Natural killer cell (primary cell): Measurements from ENCODE around the gene NELFE. TPM values are rescaled to one million over a fixed set of nuclear protein-coding genes. Genes with fewer than 3 reads are reported as not detected.

Experiments
- ATAC-seq, 3 donors: fragments of 150-1000 bp in 2 of 3; fragments of 200-7000 bp in 1 of 3; cut with Tn5 transposase; 1 replicate in 1 of 3; 2 replicates in 2 of 3; pipeline ENCODE4 v1.10.0; 2021; ENCODE audit warnings: mild to moderate bottlenecking in 2 of 3, moderate library complexity in 2 of 3
- DNase-seq, 2 donors: peaks; one replicate each; pipeline versions ENCODE4 v3.0.0 to v3.0.0-alpha.2; 2013 to 2021; ENCODE audit warnings: mixed read lengths in 1 of 2
- H3K27ac ChIP-seq: one replicate; pipeline ENCODE4 v1.5.1; 2013; ENCODE audit warnings: mild to moderate bottlenecking, low read length
- H3K27me3 ChIP-seq: one replicate; pipeline ENCODE4 v1.6.1; 2013; ENCODE audit warnings: low read length; ENCODE audit not compliant: control insufficient read depth, insufficient read depth
- H3K36me3 ChIP-seq: one replicate; pipeline ENCODE4 v1.6.1; 2013; ENCODE audit warnings: low read length; ENCODE audit not compliant: control insufficient read depth, insufficient read depth
- H3K4me1 ChIP-seq: one replicate; pipeline ENCODE4 v1.6.1; 2013; ENCODE audit warnings: low read length; ENCODE audit not compliant: control insufficient read depth, insufficient read depth
- H3K4me3 ChIP-seq: one replicate; pipeline ENCODE4 v1.5.1; 2013; ENCODE audit warnings: low read length
- H3K9me3 ChIP-seq: one replicate; pipeline ENCODE4 v1.6.1; 2013; ENCODE audit warnings: low read length; ENCODE audit not compliant: control insufficient read depth, insufficient read depth
- H3K27ac Mint-ChIP-seq, 2 donors: one replicate each; pipeline ENCODE4 v1.8.0; 2022; ENCODE audit warnings: mild to moderate bottlenecking in 2 of 2, mixed read lengths in 2 of 2, moderate library complexity in 1 of 2
- H3K27me3 Mint-ChIP-seq, 2 donors: one replicate each; pipeline ENCODE4 v1.8.0; 2022; ENCODE audit warnings: low read depth in 2 of 2, mixed read lengths in 2 of 2
- H3K36me3 Mint-ChIP-seq: one replicate; pipeline ENCODE4 v1.8.0; 2022; ENCODE audit warnings: mixed read lengths
- H3K4me1 Mint-ChIP-seq, 2 donors: one replicate each; pipeline ENCODE4 v1.8.0; 2022; ENCODE audit warnings: mixed read lengths in 2 of 2
- H3K4me3 Mint-ChIP-seq: one replicate; pipeline ENCODE4 v1.8.0; 2022; ENCODE audit warnings: mild to moderate bottlenecking, moderate library complexity, mixed read lengths
- H3K9me3 Mint-ChIP-seq, 2 donors: one replicate each; pipeline ENCODE4 v1.8.0; 2022; ENCODE audit warnings: mixed read lengths in 2 of 2
- WGBS: methylation state at CpG from one replicate; pipeline ENCODE4 v1.1.7; 2013; ENCODE audit warnings: missing lambda C conversion rate; ENCODE audit not compliant: insufficient coverage; 5-methylcytosine and 5-hydroxymethylcytosine counted together
- intact Hi-C: fragments of 100-400 bp; cut with micrococcal nuclease; formaldehyde crosslinking; loops from one replicate; pipeline ENCODE4 v1.14.2; 2022
- total RNA-seq, 4 donors: library from RNA; stranded (reverse); fragments of 120-200 nt in 1 of 4; gene quantifications; one replicate each; pipeline versions ENCODE4 v1.2.3 to v1.2.4, GENCODE V29; 2013 to 2022
- TF ChIP-seq, protein P1 (sequence below): fragments of 200-600 bp; IDR thresholded peaks from one replicate; pipeline ENCODE4 v1.8.0; 2022; ENCODE audit warnings: antibody characterized with exemption

Gene NELFE
- total RNA-seq, 3 donors from 2014 or later (not counting 1 experiment from before 2014, with no cell fraction given) = 52.6 to 62.3 (median 56.3) TPM

DNA sequence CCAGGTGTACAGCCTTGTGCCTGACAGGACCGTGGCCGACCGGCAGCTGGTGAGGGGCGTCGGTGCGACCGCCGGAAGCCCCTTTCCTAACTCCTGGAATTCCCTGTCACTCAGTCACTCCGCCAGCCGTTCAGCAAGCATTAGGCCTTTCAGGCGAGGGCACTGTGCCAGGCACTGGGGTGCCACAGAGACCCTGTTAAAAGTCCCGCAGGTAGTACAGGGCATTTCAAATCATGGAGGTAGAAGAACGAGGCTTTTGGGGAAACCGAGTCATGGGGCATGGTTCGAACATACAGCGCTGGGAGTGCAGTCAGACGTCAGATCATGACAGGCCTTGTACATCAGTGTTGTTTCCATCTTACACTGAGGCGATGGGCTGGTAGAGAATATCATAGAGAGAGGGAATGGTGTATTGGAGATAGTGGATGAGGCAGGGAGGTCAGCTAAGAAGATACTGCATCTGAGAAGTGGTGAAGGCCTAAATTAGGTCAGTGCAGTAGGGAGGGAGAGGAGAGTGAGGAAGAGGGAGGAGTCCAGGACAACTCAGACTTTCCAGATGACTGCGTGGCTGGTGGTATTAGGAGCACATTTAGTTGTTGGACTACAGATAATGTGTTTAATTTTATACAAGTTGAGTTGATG is 14.1 kb upstream of the NELFE start:
- Histone ChIP-seq H3K36me3 (peaks cover 27% of the 10 kb centered on the region), H3K27ac (peak overlapping the region; percentile 98), H3K27me3 (no peaks in the 10 kb centered on the region), H3K4me1 (peaks cover 23% of the 10 kb centered on the region), H3K9me3 (no peaks in the 10 kb centered on the region), H3K4me3 (peak overlapping the region; percentile 83)
- Mint-ChIP-seq H3K4me1 (peaks cover 20 to 39% of the 10 kb centered on the region in 2 donors), H3K36me3 (no peaks in the 10 kb centered on the region), H3K9me3 (no peaks in the 10 kb centered on the region), H3K4me3 (peak overlapping the region; percentile 93), H3K27me3 (no peaks in the 10 kb centered on the region), H3K27ac (peak overlapping the region; percentile 93 to 97)
- TF ChIP-seq, protein P1, sequence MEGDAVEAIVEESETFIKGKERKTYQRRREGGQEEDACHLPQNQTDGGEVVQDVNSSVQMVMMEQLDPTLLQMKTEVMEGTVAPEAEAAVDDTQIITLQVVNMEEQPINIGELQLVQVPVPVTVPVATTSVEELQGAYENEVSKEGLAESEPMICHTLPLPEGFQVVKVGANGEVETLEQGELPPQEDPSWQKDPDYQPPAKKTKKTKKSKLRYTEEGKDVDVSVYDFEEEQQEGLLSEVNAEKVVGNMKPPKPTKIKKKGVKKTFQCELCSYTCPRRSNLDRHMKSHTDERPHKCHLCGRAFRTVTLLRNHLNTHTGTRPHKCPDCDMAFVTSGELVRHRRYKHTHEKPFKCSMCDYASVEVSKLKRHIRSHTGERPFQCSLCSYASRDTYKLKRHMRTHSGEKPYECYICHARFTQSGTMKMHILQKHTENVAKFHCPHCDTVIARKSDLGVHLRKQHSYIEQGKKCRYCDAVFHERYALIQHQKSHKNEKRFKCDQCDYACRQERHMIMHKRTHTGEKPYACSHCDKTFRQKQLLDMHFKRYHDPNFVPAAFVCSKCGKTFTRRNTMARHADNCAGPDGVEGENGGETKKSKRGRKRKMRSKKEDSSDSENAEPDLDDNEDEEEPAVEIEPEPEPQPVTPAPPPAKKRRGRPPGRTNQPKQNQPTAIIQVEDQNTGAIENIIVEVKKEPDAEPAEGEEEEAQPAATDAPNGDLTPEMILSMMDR = no peak
- intact Hi-C loops = loop anchor here (1.0 to 10.0 kb wide), 2 partner anchors 15 to 222 kb away; partner anchors contain the start of genes GPSM3, NELFE and PBX2
- WGBS = 13% methylated on average over 19 of the region's 19 CpGs
- DNase-seq (no peak), ATAC-seq (no peak)

DNA sequence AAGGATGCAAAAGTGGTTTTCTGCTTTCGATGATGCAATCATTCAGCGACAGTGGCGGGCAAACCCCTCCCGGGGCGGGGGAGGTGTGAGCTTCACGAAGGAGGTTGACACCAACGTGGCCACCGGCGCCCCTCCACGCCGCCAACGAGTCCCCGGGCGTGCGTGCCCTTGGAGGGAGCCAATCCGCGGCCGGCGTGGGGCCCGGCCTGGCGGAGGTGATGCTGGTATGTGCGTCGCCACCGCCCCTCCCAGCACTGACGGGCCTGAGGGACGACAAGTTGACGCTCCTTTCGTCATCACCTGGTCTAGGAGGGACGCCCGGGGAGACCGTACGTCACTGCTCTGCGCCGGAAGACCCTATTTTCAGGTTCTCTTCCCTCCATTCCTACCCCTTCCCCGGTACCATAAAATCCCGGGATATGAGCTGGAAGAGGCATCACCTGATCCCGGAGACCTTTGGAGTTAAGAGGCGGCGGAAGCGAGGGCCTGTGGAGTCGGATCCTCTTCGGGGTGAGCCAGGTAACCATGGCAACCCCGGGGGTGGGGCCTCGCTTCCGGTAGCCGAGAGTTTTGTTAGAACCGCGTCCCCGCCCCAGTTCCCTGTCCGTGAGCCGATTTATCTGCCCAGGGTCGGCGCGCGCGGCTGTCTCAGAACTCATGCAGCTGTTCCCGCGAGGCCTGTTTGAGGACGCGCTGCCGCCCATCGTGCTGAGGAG is 13.4 kb upstream of the NELFE start, which contains the start of gene DXO:
TSS of gene DXO (minus strand) at position 146 of the 716 bp plus-strand sequence. CDS start 463 bp downstream, outside the sequence.
- peak; percentile 99 for DNase-seq
- peak within 1 kb of the TSS; percentile 93 to 97 for H3K27ac Mint-ChIP-seq
- TF ChIP-seq, protein P1 = no peak
- H3K9me3 Mint-ChIP-seq = no peaks in the 10 kb centered on the region
- Histone ChIP-seq H3K4me3 (peak within 1 kb of the TSS; percentile 83), H3K4me1 (peaks cover 23% of the 10 kb centered on the region), H3K9me3 (no peaks in the 10 kb centered on the region), H3K27ac (peak within 1 kb of the TSS; percentile 98), H3K27me3 (no peaks in the 10 kb centered on the region), H3K36me3 (peaks cover 34% of the 10 kb centered on the region)
- H3K4me3 Mint-ChIP-seq = peak within 1 kb of the TSS; percentile 93
- no peaks in the 10 kb centered on the region for H3K27me3 Mint-ChIP-seq
- peaks cover 20 to 39% of the 10 kb centered on the region in 2 donors for H3K4me1 Mint-ChIP-seq
- intact Hi-C loops = loop anchor here (1.0 to 10.0 kb wide), 2 partner anchors 14 to 223 kb away; partner anchors contain the start of genes GPSM3, NELFE and PBX2
- WGBS = under 1% methylated on average over 62 of the region's 62 CpGs
- H3K36me3 Mint-ChIP-seq = no peaks in the 10 kb centered on the region
- ATAC-seq = peak; percentile 89 to 98 (median 92)

DNA sequence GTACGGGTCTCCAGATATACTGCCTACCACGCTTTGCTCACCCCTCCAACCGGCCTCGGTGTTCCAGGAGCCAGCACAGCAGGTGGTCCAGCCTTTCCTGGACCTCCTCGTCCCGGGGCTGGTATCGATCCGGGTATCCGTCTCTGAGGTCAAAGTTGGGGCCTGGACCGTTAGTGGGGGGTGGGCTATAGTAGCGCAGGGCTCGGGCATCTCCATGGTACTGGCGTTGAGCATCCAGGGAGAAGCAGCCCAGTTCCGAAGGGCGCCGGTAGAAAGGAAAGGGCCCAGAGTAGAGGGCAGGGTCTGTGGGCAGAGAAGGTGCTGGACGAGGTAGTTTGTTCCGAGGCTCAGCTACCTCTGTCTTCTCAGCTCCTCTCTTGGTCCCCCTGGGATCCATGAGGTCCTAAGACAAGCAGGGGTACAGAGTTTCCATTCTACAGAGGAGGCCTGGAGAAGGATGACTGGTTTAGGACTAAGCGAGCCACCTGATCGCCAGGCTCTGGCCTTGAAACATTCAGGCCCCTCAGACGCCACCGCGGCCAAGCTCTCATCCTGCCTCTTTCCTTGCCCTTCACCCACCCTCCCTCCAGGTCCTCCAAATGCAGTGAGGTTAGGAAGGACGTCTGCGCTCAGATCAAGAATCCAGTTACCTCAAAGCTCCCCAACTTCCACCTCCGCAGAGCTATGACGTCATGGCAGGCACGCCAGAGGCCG is 12.7 kb upstream of the NELFE start:
- no peak for ATAC-seq
- Histone ChIP-seq H3K27me3 (no peaks in the 10 kb centered on the region), H3K4me1 (peaks cover 23% of the 10 kb centered on the region), H3K4me3 (peak overlapping the region; percentile 83), H3K36me3 (peaks cover 41% of the 10 kb centered on the region), H3K27ac (peak overlapping the region; percentile 98), H3K9me3 (no peaks in the 10 kb centered on the region)
- Mint-ChIP-seq H3K36me3 (no peaks in the 10 kb centered on the region), H3K9me3 (no peaks in the 10 kb centered on the region), H3K27ac (peak overlapping the region; percentile 93 to 97), H3K27me3 (no peaks in the 10 kb centered on the region), H3K4me3 (peak overlapping the region; percentile 93), H3K4me1 (peaks cover 20 to 42% of the 10 kb centered on the region in 2 donors)
- 34% methylated on average over 29 of the region's 29 CpGs for WGBS
- DNase-seq = no peak
- intact Hi-C loops = loop anchor here (10.0 kb wide), 1 partner anchor 223 kb away; the partner anchor contains the start of genes GPSM3 and PBX2
- TF ChIP-seq, protein P1 = no peak
